NCI-H2171 (cell line): ENCODE data around the gene ANO2.
"Not testable (repeated sequence)": the region's sequence is repeated elsewhere in the genome, so short reads cannot be mapped to it uniquely, and the experiment has no call there.

Experiments used
- DNase-seq: peaks from one replicate; lab custom pipeline; 2025; lab: John Stamatoyannopoulos, UW

Gene ANO2

GRCh38 chr12:5723071-5723470 lies 222.0 kb downstream of the ANO2 start:
- DNase-seq: no peak

- no peak for DNase-seq
These were observed 224.6 kb downstream of the ANO2 start for GRCh38 chr12:5720381-5721005.

DNA sequence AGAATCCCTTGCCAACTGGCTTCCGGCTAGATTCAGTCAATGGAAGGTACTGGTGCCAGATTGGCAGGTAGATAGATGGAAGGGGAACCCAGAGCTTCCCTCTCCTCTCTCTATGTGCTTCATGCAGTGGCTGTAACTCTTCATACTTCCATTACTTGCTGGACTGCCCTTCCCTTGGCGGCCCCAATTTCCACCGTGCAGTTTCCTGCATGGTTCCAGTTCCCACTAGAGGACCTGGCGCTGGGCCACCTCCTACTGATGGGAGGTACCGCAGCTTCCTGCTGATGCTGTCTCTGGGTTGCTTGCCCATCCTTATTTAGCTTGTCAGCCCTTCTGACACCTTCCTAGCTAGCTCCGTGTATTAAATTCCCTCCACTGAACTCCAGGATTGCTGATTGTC lies 226.4 kb downstream of the ANO2 start:
- DNase-seq: no peak

GRCh38 chr12:5718073-5718472 lies 227.0 kb downstream of the ANO2 start:
- no peak for DNase-seq

- no peak for DNase-seq
These were observed 228.1 kb downstream of the ANO2 start for GRCh38 chr12:5716976-5717375.

- no peak for DNase-seq
These were observed 228.9 kb downstream of the ANO2 start for GRCh38 chr12:5716201-5716600.

DNA sequence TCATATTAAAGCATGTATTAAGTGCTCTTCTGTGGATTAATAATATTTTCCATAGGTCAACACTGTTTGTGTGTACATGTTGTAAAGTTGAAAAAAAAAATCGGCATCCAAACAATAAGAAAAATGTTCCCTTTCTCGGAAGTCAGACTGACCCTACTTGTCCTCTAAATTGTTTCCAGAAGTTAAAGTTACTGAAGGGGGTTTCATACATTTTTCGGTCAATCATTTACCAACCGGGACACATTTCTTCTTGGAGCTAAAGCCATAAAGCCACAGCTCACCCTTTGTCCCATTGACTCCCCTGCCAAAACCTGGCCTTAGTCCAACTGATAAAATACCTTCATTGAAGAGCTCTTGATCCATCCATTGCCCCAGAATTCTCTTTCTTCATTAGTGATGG lies 230.0 kb downstream of the ANO2 start:
- no peak for DNase-seq

- no peak for DNase-seq
These were observed 231.4 kb downstream of the ANO2 start for GRCh38 chr12:5713599-5714081.

GRCh38 chr12:5710260-5710878 lies 234.7 kb downstream of the ANO2 start:
- no peak for DNase-seq

GRCh38 chr12:5708371-5708770 lies 236.7 kb downstream of the ANO2 start:
- DNase-seq: no peak

- DNase-seq: no peak
These were observed 238.8 kb downstream of the ANO2 start for GRCh38 chr12:5706247-5706646.

DNA sequence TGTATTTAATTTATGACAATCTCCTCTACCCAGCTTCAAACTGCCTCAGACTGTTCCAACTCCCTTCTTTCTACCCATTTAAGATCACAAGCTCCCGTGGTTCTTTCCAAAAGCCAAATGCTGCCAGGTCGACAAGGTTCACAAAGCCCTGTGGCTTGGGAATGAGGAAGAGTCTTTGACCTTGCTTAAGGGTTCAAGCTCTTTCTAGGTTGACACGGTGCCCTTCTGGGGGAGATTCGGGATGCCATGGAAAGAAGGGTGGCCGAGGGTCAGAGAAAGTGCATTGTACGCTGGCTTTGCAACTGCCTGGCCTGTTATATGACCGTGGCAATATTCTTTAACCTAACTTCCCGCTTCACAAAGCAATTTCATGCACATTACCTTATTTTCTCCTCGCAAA lies 239.3 kb downstream of the ANO2 start:
- DNase-seq: no peak

GRCh38 chr12:5694759-5695409 lies 250.2 kb downstream of the ANO2 start:
- DNase-seq: no peak

DNA sequence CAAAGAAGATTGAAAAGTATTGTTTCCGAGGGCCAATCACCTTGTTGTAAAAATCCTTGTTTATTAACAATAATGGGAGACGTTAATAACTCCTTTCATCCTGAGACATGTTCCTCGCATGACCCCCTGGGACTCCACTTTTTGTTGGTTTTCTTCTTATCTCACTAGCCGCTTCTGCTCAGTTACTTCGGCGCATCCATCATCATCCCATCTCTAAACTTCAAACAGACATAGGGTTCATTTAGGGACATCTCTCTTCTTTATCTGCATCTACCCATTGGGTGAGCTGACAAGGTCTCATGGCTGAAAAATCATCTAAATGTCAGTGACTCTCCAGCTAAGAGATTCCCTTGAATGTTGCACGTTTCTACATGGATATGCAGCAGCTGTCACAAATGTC lies 252.2 kb downstream of the ANO2 start:
- DNase-seq: no peak

- DNase-seq: no peak
These were observed 253.1 kb downstream of the ANO2 start for GRCh38 chr12:5691943-5692342.

DNA sequence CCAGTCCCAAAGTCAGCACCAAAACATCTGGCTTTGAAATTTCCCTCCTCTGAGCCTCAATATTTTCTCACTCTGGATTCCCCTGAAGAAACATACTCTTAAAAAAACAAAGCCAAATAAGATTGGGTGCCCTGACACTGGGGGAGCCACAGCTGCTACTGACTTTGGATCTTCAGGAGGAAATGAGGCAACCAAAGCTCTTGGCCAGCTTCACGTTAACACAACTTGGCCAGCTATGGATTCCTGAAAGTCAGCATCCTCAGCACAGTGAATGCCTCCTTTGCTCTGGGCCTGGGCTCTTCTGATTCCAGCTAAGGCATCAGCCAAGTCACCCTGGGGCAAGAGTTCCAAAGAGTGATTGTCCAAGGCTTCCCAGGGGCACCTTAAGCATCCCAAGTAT lies 254.8 kb downstream of the ANO2 start:
- no peak for DNase-seq

GRCh38 chr12:5689773-5690172 lies 255.3 kb downstream of the ANO2 start:
- DNase-seq: no peak

DNA sequence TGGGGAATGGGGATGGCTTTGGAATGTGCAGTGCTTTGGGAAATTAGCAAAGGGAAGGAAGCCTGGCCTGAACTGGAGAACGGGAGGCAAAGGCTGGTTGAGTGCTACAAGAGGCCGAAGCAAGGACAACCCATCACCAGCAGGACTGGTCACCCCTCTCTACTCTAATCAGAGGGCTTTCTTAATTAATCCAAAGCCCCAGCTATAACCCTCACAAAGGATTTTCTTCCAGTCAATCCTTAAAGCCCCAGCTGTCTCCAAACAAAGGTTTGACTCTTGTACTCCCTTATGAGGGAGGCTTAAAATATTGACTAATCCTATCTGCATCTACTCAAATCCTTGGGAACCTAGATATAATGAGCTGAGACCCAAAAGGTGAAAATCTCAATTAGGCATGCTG lies 256.8 kb downstream of the ANO2 start:
- DNase-seq: no peak

DNA sequence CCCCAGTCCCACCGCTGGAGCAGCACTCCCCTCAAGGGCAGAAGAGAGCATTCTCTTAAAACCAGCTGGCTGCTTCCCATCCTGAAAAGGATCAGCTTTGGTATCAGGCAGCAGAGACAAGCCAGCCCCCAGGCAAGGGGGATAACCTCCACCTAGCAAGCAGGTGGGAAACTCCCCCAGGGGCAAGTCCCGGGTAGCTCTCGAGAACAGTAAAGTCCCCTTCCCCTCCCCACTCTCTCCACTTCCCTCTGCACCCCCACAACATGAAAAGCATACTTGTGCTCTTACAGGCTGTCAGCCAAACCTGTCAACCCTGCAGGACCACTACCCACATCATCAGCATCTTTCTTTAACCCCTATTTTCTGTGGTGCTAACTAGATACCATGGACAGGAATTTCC lies 259.1 kb downstream of the ANO2 start:
- no peak for DNase-seq

DNA sequence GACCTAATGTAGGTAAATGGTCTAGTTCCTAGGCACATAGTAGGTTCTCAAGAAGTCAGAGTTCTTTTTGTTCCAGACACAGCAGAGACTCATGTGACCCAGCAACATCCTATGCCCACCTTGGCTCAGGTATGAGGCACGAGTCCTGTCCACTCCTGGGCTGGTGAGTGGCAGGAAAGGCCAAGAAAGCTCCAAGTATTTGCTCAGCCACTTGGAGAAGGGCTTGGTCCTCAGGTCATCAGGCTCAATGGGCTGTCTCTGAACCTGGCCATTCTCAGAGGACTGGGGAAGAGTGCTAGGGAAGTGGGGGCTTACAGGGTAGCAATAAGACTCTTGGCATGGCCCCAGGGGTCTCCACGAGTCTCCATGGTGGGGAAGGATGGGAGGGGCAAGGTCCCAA lies 260.1 kb downstream of the ANO2 start:
- DNase-seq: no peak

- DNase-seq: no peak
These were observed 262.5 kb downstream of the ANO2 start for GRCh38 chr12:5682581-5682980.

- DNase-seq: no peak
These were observed 266.9 kb downstream of the ANO2 start for GRCh38 chr12:5678176-5678575.

DNA sequence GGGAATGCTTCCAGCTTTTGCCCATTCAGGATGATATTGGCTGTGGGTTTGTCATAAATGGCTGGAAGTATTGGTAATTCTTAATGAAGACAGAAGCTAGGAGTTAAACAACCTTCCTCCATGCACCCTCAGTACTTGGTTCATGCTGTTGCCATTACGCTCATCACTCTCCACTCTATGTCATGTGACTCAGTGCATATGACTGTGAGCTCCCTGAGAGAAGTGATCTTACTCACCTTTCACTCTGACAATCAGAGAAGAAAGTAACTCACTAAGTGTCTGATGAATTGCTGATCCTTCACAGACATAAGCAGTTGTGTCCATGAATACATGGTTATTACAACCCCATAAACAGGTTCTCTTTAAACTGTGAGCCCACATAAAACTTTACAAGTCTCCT lies 275.4 kb downstream of the ANO2 start:
- DNase-seq: not testable (repeated sequence)

DNA sequence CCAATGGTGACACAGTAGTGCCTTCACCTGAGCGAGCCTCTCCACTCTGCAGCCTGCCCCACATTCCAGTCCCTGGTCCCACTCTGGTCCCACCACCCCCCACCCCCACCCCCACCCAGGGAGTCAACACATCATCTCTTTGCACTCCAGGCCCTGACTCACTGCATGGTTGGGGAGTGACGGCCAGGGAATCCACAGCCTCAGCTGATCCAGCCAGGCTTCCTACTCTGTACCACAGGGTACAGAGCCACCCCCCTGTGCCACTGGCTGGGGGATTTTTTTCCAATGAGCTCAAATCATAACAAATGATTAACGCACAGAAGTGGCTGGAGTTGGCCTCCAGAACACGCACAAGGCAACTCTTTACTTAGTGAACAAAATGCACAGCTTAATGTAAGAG lies 279.4 kb downstream of the ANO2 start:
- DNase-seq: no peak
